Large intestine (tissue), 3 donors: ENCODE data around the gene PLXNA4. TPM values are rescaled to one million over a fixed set of nuclear protein-coding genes. Genes with fewer than 3 reads are reported as not detected.

Experiments
- DNase-seq, 2 donors: peaks; one replicate each; pipeline versions ENCODE4 v3.0.0 to v3.0.0-alpha.2; 2013
- H3K27ac ChIP-seq: one replicate; pipeline ENCODE4 v1.5.1; 2013; ENCODE audit warnings: low read length
- H3K27me3 ChIP-seq: 2 replicates; pipeline ENCODE4 v1.6.1; 2013; ENCODE audit warnings: low read length; ENCODE audit not compliant: control insufficient read depth, insufficient read depth
- H3K36me3 ChIP-seq: 2 replicates; pipeline ENCODE4 v1.6.1; 2013; ENCODE audit warnings: low read length; ENCODE audit not compliant: control insufficient read depth, insufficient read depth
- H3K4me1 ChIP-seq: one replicate; pipeline ENCODE4 v1.6.1; 2013; ENCODE audit warnings: low read length; ENCODE audit not compliant: control insufficient read depth, insufficient read depth
- H3K4me3 ChIP-seq: one replicate; pipeline ENCODE4 v1.5.1; 2013; ENCODE audit warnings: low read length
- H3K9me3 ChIP-seq: one replicate; pipeline ENCODE4 v1.6.1; 2013; ENCODE audit warnings: mild to moderate bottlenecking, low read depth, low read length, moderate library complexity; ENCODE audit not compliant: control insufficient read depth
- WGBS: methylation state at CpG from one replicate; pipeline ENCODE4 v1.1.5; 2013; ENCODE audit warnings: low lambda C conversion rate; ENCODE audit not compliant: insufficient coverage; 5-methylcytosine and 5-hydroxymethylcytosine counted together
- polyA plus RNA-seq: library from polyadenylated mRNA; unstranded; fragments of 120-200 nt; gene quantifications from one replicate; pipeline ENCODE4 v1.2.1, GENCODE V29; 2013

PLXNA4 gene
- polyA plus RNA-seq, 1 donor = 3.2 TPM

GRCh38 chr7:132383962-132384361 is 192.3 kb downstream of the PLXNA4 start:
- no peak for DNase-seq
- no peaks in the 10 kb centered on the region for H3K27me3 ChIP-seq
- no peaks in the 10 kb centered on the region for H3K9me3 ChIP-seq
- no peak overlapping the region for H3K27ac ChIP-seq
- H3K4me1 ChIP-seq = peaks cover 30% of the 10 kb centered on the region
- no peak overlapping the region for H3K4me3 ChIP-seq
- no peaks in the 10 kb centered on the region for H3K36me3 ChIP-seq
- WGBS = no CpG with 5 or more reads among the region's 2 CpGs

GRCh38 chr7:132381742-132382472 is 194.4 kb downstream of the PLXNA4 start:
- no CpG with 5 or more reads among the region's 9 CpGs for WGBS
- DNase-seq = peak in 1 of 2 donors; percentile 28
- peaks cover 48% of the 10 kb centered on the region for H3K4me1 ChIP-seq
- H3K27me3 ChIP-seq = no peaks in the 10 kb centered on the region
- H3K27ac ChIP-seq = no peak overlapping the region
- no peaks in the 10 kb centered on the region for H3K36me3 ChIP-seq
- H3K9me3 ChIP-seq = no peaks in the 10 kb centered on the region
- no peak overlapping the region for H3K4me3 ChIP-seq

GRCh38 chr7:132380059-132380458 is 196.2 kb downstream of the PLXNA4 start:
- Histone ChIP-seq H3K27ac (peak overlapping the region; percentile 52), H3K27me3 (no peaks in the 10 kb centered on the region), H3K9me3 (no peaks in the 10 kb centered on the region), H3K36me3 (no peaks in the 10 kb centered on the region), H3K4me3 (no peak overlapping the region), H3K4me1 (peaks cover 66% of the 10 kb centered on the region)
- peak; percentile 81 to 90 for DNase-seq
- WGBS = no CpG with 5 or more reads among the region's 3 CpGs

GRCh38 chr7:132379292-132379691 is 197.0 kb downstream of the PLXNA4 start:
- H3K4me1 ChIP-seq = peaks cover 71% of the 10 kb centered on the region

GRCh38 chr7:132377703-132378584 is 198.3 kb downstream of the PLXNA4 start:
- DNase-seq = peak in 1 of 2 donors; percentile 69
- peak overlapping the region; percentile 50 for H3K27ac ChIP-seq
- H3K36me3 ChIP-seq = no peaks in the 10 kb centered on the region
- peaks cover 71% of the 10 kb centered on the region for H3K4me1 ChIP-seq
- no peak overlapping the region for H3K4me3 ChIP-seq
- no peaks in the 10 kb centered on the region for H3K9me3 ChIP-seq
- 80% methylated on average over 1 of the region's 8 CpGs for WGBS
- H3K27me3 ChIP-seq = no peaks in the 10 kb centered on the region

More at GRCh38 chr7:132379292-132379691, 197.0 kb downstream of the PLXNA4 start:
- Histone ChIP-seq H3K36me3 (no peaks in the 10 kb centered on the region), H3K27ac (peak overlapping the region; percentile 52), H3K27me3 (no peaks in the 10 kb centered on the region), H3K9me3 (no peaks in the 10 kb centered on the region), H3K4me3 (no peak overlapping the region)
- WGBS = 100% methylated on average over 1 of the region's 1 CpG
- DNase-seq = no peak

GRCh38 chr7:132377015-132377414 is 199.3 kb downstream of the PLXNA4 start:
- peak; percentile 55 to 84 for DNase-seq
- no peaks in the 10 kb centered on the region for H3K27me3 ChIP-seq
- no peak overlapping the region for H3K4me3 ChIP-seq
- no peaks in the 10 kb centered on the region for H3K9me3 ChIP-seq
- H3K4me1 ChIP-seq = peaks cover 67% of the 10 kb centered on the region
- 20% methylated on average over 1 of the region's 2 CpGs for WGBS
- no peaks in the 10 kb centered on the region for H3K36me3 ChIP-seq
- H3K27ac ChIP-seq = peak overlapping the region; percentile 80

GRCh38 chr7:132376361-132377013 is 199.8 kb downstream of the PLXNA4 start:
- Histone ChIP-seq H3K27ac (peak overlapping the region; percentile 80), H3K4me3 (no peak overlapping the region), H3K4me1 (peaks cover 62% of the 10 kb centered on the region), H3K9me3 (no peaks in the 10 kb centered on the region), H3K27me3 (no peaks in the 10 kb centered on the region), H3K36me3 (no peaks in the 10 kb centered on the region)
- DNase-seq = peak in 1 of 2 donors; percentile 34
- no CpG with 5 or more reads among the region's 5 CpGs for WGBS

- Histone ChIP-seq H3K4me1 (peaks cover 40% of the 10 kb centered on the region), H3K4me3 (no peak overlapping the region), H3K36me3 (no peaks in the 10 kb centered on the region), H3K9me3 (no peaks in the 10 kb centered on the region), H3K27ac (no peak overlapping the region), H3K27me3 (no peaks in the 10 kb centered on the region)
- no CpG with 5 or more reads among the region's 4 CpGs for WGBS
- DNase-seq = no peak
Measured at GRCh38 chr7:132373879-132374278, 202.4 kb downstream of the PLXNA4 start.

- H3K27me3 ChIP-seq = no peaks in the 10 kb centered on the region
- no peak overlapping the region for H3K4me3 ChIP-seq
- no peak overlapping the region for H3K27ac ChIP-seq
- DNase-seq = no peak
- 100% methylated on average over 1 of the region's 3 CpGs for WGBS
- H3K4me1 ChIP-seq = peaks cover 32% of the 10 kb centered on the region
- H3K9me3 ChIP-seq = no peaks in the 10 kb centered on the region
- H3K36me3 ChIP-seq = no peaks in the 10 kb centered on the region
Measured at GRCh38 chr7:132373041-132373440, 203.2 kb downstream of the PLXNA4 start.

GRCh38 chr7:132371948-132372347 is 204.3 kb downstream of the PLXNA4 start:
- WGBS = 80% methylated on average over 1 of the region's 3 CpGs
- Histone ChIP-seq H3K27ac (no peak overlapping the region), H3K9me3 (no peaks in the 10 kb centered on the region), H3K36me3 (no peaks in the 10 kb centered on the region), H3K27me3 (no peaks in the 10 kb centered on the region), H3K4me3 (no peak overlapping the region), H3K4me1 (peaks cover 26% of the 10 kb centered on the region)
- DNase-seq = no peak
